Activated naive CD8-positive, alpha-beta T cell treated with anti-CD3 and anti-CD28 coated beads, Interleukin-2, amount 50 U/mL, for 24 hours (primary cell): ENCODE data around the gene CAMK1G.

ENCODE experiments used
- ATAC-seq: fragments of 150-1000 bp; cut with Tn5 transposase; one replicate; pipeline ENCODE4 v1.10.0; 2021
- DNase-seq: peaks from one replicate; pipeline ENCODE4 v3.0.0; 2021
- H3K27ac Mint-ChIP-seq: one replicate; pipeline ENCODE4 v1.8.0; 2021; ENCODE audit warnings: mild to moderate bottlenecking, mixed read lengths
- H3K27me3 Mint-ChIP-seq: one replicate; pipeline ENCODE4 v1.8.0; 2021; ENCODE audit warnings: mixed read lengths
- H3K36me3 Mint-ChIP-seq: one replicate; pipeline ENCODE4 v1.8.0; 2021; ENCODE audit warnings: low read depth, mixed read lengths
- H3K4me1 Mint-ChIP-seq: one replicate; pipeline ENCODE4 v1.8.0; 2021; ENCODE audit warnings: mixed read lengths
- H3K4me3 Mint-ChIP-seq: one replicate; pipeline ENCODE4 v1.8.0; 2021; ENCODE audit warnings: mild to moderate bottlenecking, moderate library complexity, mixed read lengths
- H3K9me3 Mint-ChIP-seq: one replicate; pipeline ENCODE4 v1.8.0; 2021; ENCODE audit warnings: mixed read lengths

CAMK1G gene

DNA sequence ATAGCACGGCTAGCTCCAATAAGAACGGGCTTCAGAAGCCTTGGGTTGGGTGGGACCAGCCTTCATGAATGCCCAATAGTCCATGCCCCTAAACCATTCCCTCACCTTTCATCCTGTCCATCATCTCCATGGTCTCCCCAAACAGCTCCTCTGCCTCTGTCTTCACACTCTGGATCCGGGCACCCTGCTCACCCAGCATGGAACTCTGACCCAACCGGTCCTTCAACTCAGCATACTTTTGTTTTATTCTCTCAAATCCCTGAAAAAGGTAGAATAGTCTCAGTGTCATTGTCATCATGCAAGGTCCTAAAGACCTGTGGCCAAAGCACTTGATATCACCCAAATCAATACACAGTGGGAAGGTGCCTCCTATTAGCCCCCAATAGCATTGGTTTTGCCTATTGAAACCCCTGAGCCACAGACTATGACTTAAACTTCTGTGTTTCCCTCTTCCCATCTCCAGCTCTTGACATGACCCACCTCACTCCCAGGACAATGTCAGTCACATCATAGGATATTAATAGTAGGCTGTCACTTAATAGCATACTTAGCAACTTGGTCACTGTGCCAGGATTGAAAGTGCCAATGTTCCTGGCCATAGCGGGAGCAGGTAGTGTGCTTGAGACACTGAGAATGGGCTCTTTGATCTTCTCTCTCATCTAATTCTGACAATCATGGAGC, 33.0 kb downstream of the CAMK1G start:
- ATAC-seq: no peak
- no peak overlapping the region for H3K27ac Mint-ChIP-seq
- H3K27me3 Mint-ChIP-seq: no peaks in the 10 kb centered on the region
- no peaks in the 10 kb centered on the region for H3K4me1 Mint-ChIP-seq
- DNase-seq: no peak
- H3K36me3 Mint-ChIP-seq: no peaks in the 10 kb centered on the region
- H3K9me3 Mint-ChIP-seq: no peaks in the 10 kb centered on the region
- no peak overlapping the region for H3K4me3 Mint-ChIP-seq

- Mint-ChIP-seq H3K4me3 (no peak overlapping the region), H3K27ac (no peak overlapping the region), H3K4me1 (no peaks in the 10 kb centered on the region)
Observed at GRCh38 chr1:209617047-209617673, 33.6 kb downstream of the CAMK1G start.

GRCh38 chr1:209617755-209618154, 34.2 kb downstream of the CAMK1G start:
- no peak overlapping the region for H3K27ac Mint-ChIP-seq
- no peaks in the 10 kb centered on the region for H3K36me3 Mint-ChIP-seq
- no peak overlapping the region for H3K4me3 Mint-ChIP-seq
- ATAC-seq (no peak), DNase-seq (no peak)
- H3K9me3 Mint-ChIP-seq: no peaks in the 10 kb centered on the region
- H3K27me3 Mint-ChIP-seq: no peaks in the 10 kb centered on the region
- H3K4me1 Mint-ChIP-seq: no peaks in the 10 kb centered on the region

More at GRCh38 chr1:209617047-209617673, 33.6 kb downstream of the CAMK1G start:
- ATAC-seq (no peak), DNase-seq (no peak)
- H3K36me3 Mint-ChIP-seq: no peaks in the 10 kb centered on the region
- H3K9me3 Mint-ChIP-seq: no peaks in the 10 kb centered on the region
- no peaks in the 10 kb centered on the region for H3K27me3 Mint-ChIP-seq

DNA sequence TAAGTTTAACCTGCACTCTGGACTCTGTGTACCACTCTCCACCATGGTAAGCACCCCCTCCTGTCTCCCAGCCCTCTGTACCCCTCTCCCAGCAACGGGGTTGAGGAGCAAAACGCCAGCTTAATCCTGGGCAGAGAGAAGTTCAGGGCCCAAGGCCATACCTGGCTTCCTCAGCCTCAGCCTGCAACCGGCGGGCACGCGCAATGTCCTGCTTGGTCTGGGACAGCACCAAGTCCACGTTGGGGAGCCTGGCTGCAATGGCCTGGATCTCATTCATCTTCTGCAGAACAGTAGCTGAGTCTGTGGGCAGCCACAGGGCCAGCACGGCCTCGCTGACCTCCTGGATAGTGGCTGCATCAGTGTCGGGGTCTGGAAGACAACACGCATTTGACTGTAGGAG, 34.8 kb downstream of the CAMK1G start:
- H3K4me3 Mint-ChIP-seq: no peak overlapping the region
- no peak overlapping the region for H3K27ac Mint-ChIP-seq
- DNase-seq (no peak), ATAC-seq (no peak)
- H3K36me3 Mint-ChIP-seq: no peaks in the 10 kb centered on the region
- no peaks in the 10 kb centered on the region for H3K4me1 Mint-ChIP-seq
- no peaks in the 10 kb centered on the region for H3K9me3 Mint-ChIP-seq
- H3K27me3 Mint-ChIP-seq: no peaks in the 10 kb centered on the region

GRCh38 chr1:209618756-209619420, 35.4 kb downstream of the CAMK1G start:
- Mint-ChIP-seq H3K27me3 (no peaks in the 10 kb centered on the region), H3K4me1 (no peaks in the 10 kb centered on the region), H3K36me3 (no peaks in the 10 kb centered on the region), H3K27ac (no peak overlapping the region), H3K9me3 (no peaks in the 10 kb centered on the region), H3K4me3 (no peak overlapping the region)
- DNase-seq (no peak), ATAC-seq (no peak)

DNA sequence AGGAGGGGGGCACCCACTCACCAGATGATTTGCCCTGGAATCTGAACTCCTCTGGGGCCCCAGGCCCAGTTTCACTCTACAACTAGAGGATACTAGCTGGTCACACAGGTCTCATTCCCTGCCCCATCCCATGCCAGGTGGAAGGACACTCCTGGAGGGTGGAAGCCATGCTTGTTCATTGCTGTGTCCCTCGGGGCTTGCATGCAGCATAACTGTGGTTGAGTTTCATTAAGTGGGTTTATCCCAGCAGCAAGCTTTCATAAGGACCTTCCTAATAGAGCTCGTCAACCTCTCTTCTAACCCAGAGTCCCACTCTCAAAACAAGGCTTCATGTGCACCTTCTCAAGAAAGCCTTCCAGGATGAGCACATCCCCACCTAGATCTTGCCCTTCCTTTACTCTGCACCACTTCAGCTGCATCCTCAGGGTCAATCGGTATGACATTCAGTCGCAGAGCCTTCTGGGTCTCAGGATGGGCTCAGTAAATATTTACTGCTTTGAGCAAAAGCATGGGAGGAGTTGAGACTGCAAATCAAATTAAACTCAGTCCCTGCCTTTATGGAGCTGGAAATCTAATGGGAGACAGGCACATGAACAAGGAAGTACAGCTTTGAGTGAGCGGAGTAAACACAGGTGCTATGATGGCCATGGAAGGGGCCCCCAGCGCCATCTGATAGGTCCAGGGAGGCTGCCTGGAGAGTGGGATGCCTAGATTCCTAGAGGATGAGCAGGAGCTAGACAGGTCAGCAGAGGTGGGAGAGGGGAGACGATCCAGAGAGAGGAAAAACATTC, 36.4 kb downstream of the CAMK1G start:
- H3K4me3 Mint-ChIP-seq: no peak overlapping the region
- no peak overlapping the region for H3K27ac Mint-ChIP-seq
- no peak for ATAC-seq
- H3K27me3 Mint-ChIP-seq: no peaks in the 10 kb centered on the region
- no peak for DNase-seq
- H3K9me3 Mint-ChIP-seq: no peaks in the 10 kb centered on the region
- H3K4me1 Mint-ChIP-seq: no peaks in the 10 kb centered on the region
- H3K36me3 Mint-ChIP-seq: no peaks in the 10 kb centered on the region

GRCh38 chr1:209620487-209620884, 37.0 kb downstream of the CAMK1G start:
- no peak for DNase-seq
- Mint-ChIP-seq H3K4me1 (no peaks in the 10 kb centered on the region), H3K27ac (no peak overlapping the region), H3K27me3 (no peaks in the 10 kb centered on the region), H3K4me3 (no peak overlapping the region), H3K9me3 (no peaks in the 10 kb centered on the region), H3K36me3 (no peaks in the 10 kb centered on the region)
- no peak for ATAC-seq

- Mint-ChIP-seq H3K4me1 (no peaks in the 10 kb centered on the region), H3K36me3 (no peaks in the 10 kb centered on the region), H3K4me3 (no peak overlapping the region), H3K27ac (no peak overlapping the region), H3K27me3 (no peaks in the 10 kb centered on the region), H3K9me3 (no peaks in the 10 kb centered on the region)
- ATAC-seq (no peak), DNase-seq (no peak)
Observed at GRCh38 chr1:209621286-209621685, 37.8 kb downstream of the CAMK1G start.

DNA sequence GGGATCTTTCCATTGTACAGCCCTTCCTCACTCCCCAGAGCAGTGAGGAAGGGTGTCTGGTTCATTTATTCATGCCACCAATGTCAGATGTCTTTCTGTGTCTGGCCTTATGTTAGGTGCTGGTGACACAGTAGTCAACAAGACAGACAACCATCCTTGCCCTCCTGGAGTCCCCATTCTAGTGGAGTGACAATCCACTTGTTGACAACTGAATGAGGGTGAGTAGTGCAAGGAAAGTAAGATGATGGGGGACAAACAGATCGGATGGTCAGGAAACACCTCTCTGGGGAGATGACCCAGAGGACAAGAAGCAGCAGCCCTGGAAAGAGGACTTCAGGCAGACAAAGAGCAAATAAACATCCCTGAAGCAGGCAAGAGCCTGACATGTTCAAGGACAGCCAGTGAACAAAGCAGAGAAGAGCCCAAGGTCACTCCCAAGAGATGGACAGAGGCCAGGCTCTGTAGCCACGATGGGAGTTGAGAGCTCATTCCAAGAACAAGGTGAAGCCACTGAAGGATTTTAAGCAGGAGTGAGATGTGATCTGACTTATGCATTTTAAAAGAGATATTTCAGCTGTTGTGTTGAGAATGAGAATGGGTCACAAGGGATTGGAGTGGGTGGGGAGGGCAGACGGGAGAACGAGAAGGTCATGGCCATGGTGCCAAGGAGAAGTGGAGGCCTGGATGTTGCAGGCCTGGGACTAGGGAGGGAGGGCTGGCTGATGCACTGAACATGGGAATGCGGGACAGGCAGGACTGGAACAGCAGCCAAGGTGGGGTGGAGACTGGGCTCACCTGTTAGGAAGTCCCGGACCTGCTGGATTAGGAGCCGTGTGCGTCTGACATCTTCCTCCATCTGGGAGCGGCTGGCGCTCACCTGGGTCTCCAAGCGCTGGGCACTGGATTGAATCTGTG, 38.5 kb downstream of the CAMK1G start:
- DNase-seq: no peak
- ATAC-seq: no peak
- Mint-ChIP-seq H3K27ac (no peak overlapping the region), H3K36me3 (no peaks in the 10 kb centered on the region), H3K9me3 (no peaks in the 10 kb centered on the region), H3K4me1 (no peaks in the 10 kb centered on the region), H3K27me3 (no peaks in the 10 kb centered on the region), H3K4me3 (no peak overlapping the region)

GRCh38 chr1:209622841-209623829, 39.6 kb downstream of the CAMK1G start:
- DNase-seq (no peak), ATAC-seq (no peak)
- Mint-ChIP-seq H3K36me3 (no peaks in the 10 kb centered on the region), H3K9me3 (no peaks in the 10 kb centered on the region), H3K4me3 (no peak overlapping the region), H3K27ac (no peak overlapping the region), H3K4me1 (no peaks in the 10 kb centered on the region), H3K27me3 (no peaks in the 10 kb centered on the region)

DNA sequence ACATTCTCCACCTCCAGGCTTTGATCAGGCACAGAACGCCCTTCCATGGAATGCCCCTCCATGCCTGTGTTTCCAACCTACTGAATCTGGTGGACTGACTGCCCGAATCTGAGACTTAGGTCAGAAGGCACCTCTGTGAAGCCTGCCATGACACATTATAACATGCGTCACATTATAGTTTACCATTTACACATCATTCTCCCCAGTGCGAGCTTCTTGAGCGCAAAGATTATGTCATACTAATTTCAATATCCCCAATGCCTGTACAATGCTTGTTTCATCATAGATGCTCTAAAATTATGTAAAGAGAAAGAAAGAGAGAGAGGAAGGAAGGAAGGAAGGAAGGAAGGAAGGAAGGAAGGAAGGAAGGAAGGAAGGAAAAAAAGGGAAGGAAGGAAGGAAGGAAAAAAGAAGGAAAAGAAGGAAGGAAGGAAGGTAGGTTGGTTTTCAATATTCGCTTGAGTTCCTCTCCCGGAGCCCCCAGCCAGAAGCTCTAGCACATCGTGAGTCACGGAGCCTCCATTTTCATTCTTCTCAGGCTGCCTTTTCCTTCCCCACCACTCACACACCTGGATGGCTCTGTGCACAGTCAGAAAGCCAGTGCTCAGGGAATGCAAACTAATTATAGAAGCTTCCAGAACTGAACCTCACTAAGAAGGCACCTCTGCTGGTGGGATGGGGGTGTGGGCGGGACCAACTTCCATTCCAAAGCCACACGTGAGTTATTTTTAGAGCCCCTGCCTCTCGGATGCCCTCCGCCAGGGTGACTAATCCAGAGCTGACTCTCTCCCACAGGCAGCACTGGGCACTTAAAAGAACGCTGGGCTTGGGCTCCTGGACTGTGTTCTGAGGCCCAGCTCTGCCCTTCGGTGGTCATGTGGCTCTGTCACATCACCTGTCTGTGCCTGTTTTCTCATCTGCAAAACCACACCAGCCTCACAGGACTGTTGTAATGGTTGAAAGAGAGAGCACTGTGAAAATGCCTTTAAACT, 41.3 kb downstream of the CAMK1G start:
- no peak for DNase-seq
- H3K9me3 Mint-ChIP-seq: no peaks in the 10 kb centered on the region
- H3K36me3 Mint-ChIP-seq: no peaks in the 10 kb centered on the region
- ATAC-seq: no peak
- no peak overlapping the region for H3K4me3 Mint-ChIP-seq
- H3K27me3 Mint-ChIP-seq: no peaks in the 10 kb centered on the region
- no peak overlapping the region for H3K27ac Mint-ChIP-seq
- peaks cover 6% of the 10 kb centered on the region for H3K4me1 Mint-ChIP-seq

GRCh38 chr1:209625791-209626285, 42.3 kb downstream of the CAMK1G start:
- H3K9me3 Mint-ChIP-seq: no peaks in the 10 kb centered on the region
- H3K4me1 Mint-ChIP-seq: peaks cover 6% of the 10 kb centered on the region
- no peaks in the 10 kb centered on the region for H3K36me3 Mint-ChIP-seq
- ATAC-seq: no peak
- DNase-seq: no peak
- no peak overlapping the region for H3K27ac Mint-ChIP-seq
- no peak overlapping the region for H3K4me3 Mint-ChIP-seq
- no peaks in the 10 kb centered on the region for H3K27me3 Mint-ChIP-seq
